ENCODE results near the gene WDR72.
"Not testable (repeated sequence)": the region's sequence is repeated elsewhere in the genome, so short reads cannot be mapped to it uniquely, and the experiment has no call there.

Gene WDR72

GRCh38 chr15:53759411-53759931 is at the start of gene WDR72:
Gene WDR72 (minus strand): TSS chr15:53759663. CDS start chr15:53733149, 26,514 bp downstream.
- no peak for DNase-seq

- DNase-seq, result no peak
Observed at GRCh38 chr15:53808058-53808706, 48.7 kb upstream of the WDR72 start.

- no peak for DNase-seq
Observed at GRCh38 chr15:53807501-53807900, 48.0 kb upstream of the WDR72 start.

GRCh38 chr15:53802672-53803071 is 43.2 kb upstream of the WDR72 start:
- DNase-seq, result no peak

- no peak for DNase-seq
Observed at GRCh38 chr15:53791581-53791980, 32.1 kb upstream of the WDR72 start.

- no peak for DNase-seq
Observed at GRCh38 chr15:53789654-53790375, 30.4 kb upstream of the WDR72 start.

- DNase-seq, result no peak
Observed at GRCh38 chr15:53786401-53786800, 26.9 kb upstream of the WDR72 start.

- not testable (repeated sequence) for DNase-seq
Observed at GRCh38 chr15:53785241-53785640, 25.8 kb upstream of the WDR72 start.

GRCh38 chr15:53762916-53763315 is 3.5 kb upstream of the WDR72 start:
- DNase-seq, result no peak

GRCh38 chr15:53758412-53758811 is 1.1 kb downstream of the WDR72 start:
- no peak for DNase-seq

GRCh38 chr15:53757906-53758305 is 1.6 kb downstream of the WDR72 start:
- DNase-seq, result no peak

- DNase-seq, result no peak
Observed at GRCh38 chr15:53753813-53754212, 5.7 kb downstream of the WDR72 start.

- no peak for DNase-seq
Observed at GRCh38 chr15:53752406-53752805, 7.1 kb downstream of the WDR72 start.

- no peak for DNase-seq
Observed at GRCh38 chr15:53747501-53748068, 11.9 kb downstream of the WDR72 start.

GRCh38 chr15:53746101-53746500 is 13.4 kb downstream of the WDR72 start:
- DNase-seq, result no peak

GRCh38 chr15:53739651-53740050 is 19.8 kb downstream of the WDR72 start:
- no peak for DNase-seq

GRCh38 chr15:53739187-53739586 is 20.3 kb downstream of the WDR72 start:
- DNase-seq, result no peak

- DNase-seq, result no peak
Observed at GRCh38 chr15:53721334-53722087, 38.0 kb downstream of the WDR72 start.

- no peak for DNase-seq
Observed at GRCh38 chr15:53716909-53717876, 42.3 kb downstream of the WDR72 start.

- DNase-seq, result no peak
Observed at GRCh38 chr15:53713218-53713617, 46.2 kb downstream of the WDR72 start.

- DNase-seq, result no peak
Observed at GRCh38 chr15:53710906-53711305, 48.6 kb downstream of the WDR72 start.

- no peak for DNase-seq
Observed at GRCh38 chr15:53709821-53710220, 49.6 kb downstream of the WDR72 start.

Measured in activated T-cell treated with anti-CD3 and anti-CD28 coated beads for 4 hours (primary cell).